ENCODE measurements around the gene SYS1. TPM values are rescaled to one million over a fixed set of nuclear protein-coding genes. Genes with fewer than 3 reads are reported as not detected.

The SYS1 gene
- total and polyA plus RNA-seq, 2 donors (not counting 1 experiment from before 2014, with no cell fraction given) = 25.3 to 57.7 TPM

- POLR2A ChIA-PET = interaction anchor here (1.5 kb wide), 1 partner anchor 51 kb away, joined by 4 read pairs; the partner anchor contains the start of gene SYS1
- intact Hi-C loops (cut with micrococcal nuclease) = no loop called here
These were observed 50.5 kb downstream of the SYS1 start for GRCh38 chr20:45413479-45413878.

More at GRCh38 chr20:45413479-45413878, 50.5 kb downstream of the SYS1 start:
- Mint-ChIP-seq H3K4me3 (no peak overlapping the region), H3K9me3 (ENCODE audit: insufficient read depth) (no peaks in the 10 kb centered on the region), H3K4me1 (peaks cover 40% of the 10 kb centered on the region), H3K27ac (no peak overlapping the region), H3K27me3 (no peaks in the 10 kb centered on the region)
- WGBS (ENCODE audit: insufficient coverage) = 90% methylated on average over 3 of the region's 3 CpGs
- Histone ChIP-seq H3K9ac (ENCODE audit: low read length) (no peak overlapping the region), H3K79me2 (ENCODE audit: control insufficient read depth, insufficient read depth, low read length) (peaks cover 38% of the 10 kb centered on the region), H3K4me2 (replicated peaks; ENCODE audit: low read depth, low read length, poor library complexity, severe bottlenecking) (no peak overlapping the region), H4K20me1 (ENCODE audit: control insufficient read depth, insufficient read depth, low read length, poor library complexity, severe bottlenecking) (no peaks in the 10 kb centered on the region), H2AFZ (ENCODE audit: insufficient read depth, low read depth, low read length, poor library complexity, severe bottlenecking) (no peak overlapping the region), H3K36me3 (replicated peaks in 1 of 2; ENCODE audit: control extremely low read depth in 1 of 2, control insufficient read depth in 1 of 2, extremely low read depth in 1 of 2, insufficient read depth in 2 of 2, low read length in 1 of 2) (peaks cover 0 to under 1% of the 10 kb centered on the region in 2 experiments), H3K27ac (ENCODE audit: low read length in 2 of 2) (no peak overlapping the region), H3K4me1 (ENCODE audit: control insufficient read depth in 2 of 2, insufficient read depth in 2 of 2, low read length in 2 of 2) (peaks cover 23 to 26% of the 10 kb centered on the region in 2 donors), H3K9me3 (ENCODE audit: control extremely low read depth in 1 of 3, control insufficient read depth in 2 of 3, insufficient read depth in 1 of 3, low read length in 2 of 3) (no peaks in the 10 kb centered on the region), H3K4me3 (ENCODE audit: control extremely low read depth in 1 of 5, extremely low read depth in 1 of 5, insufficient read depth in 1 of 5, low read depth in 2 of 5, low read length in 4 of 5) (no peak overlapping the region), H3K27me3 (replicated peaks in 1 of 4; ENCODE audit: control extremely low read depth in 1 of 4, control insufficient read depth in 3 of 4, insufficient read depth in 4 of 4, low read length in 3 of 4) (no peaks in the 10 kb centered on the region)
- ATAC-seq (ENCODE audit: low read depth) (no peak), DNase-seq (no peak)
- CTCF ChIA-PET = interaction anchor here (1.0 to 2.3 kb wide), 5 partner anchors 9 to 51 kb away, joined by 3 to 16 read pairs (median 6); partner anchors contain the start of gene SYS1
- no peak for TF ChIP-seq EZH2 (IDR thresholded peaks at IDR 0.05; ENCODE audit: borderline replicate concordance, insufficient read depth, low read depth, low read length, poor library complexity, severe bottlenecking)
- TF ChIP-seq CTCF (IDR thresholded peaks at IDR 0.05) = no peak

All from B cell (primary cell).